ENCODE measurements around the gene ADGRD1.
A peak's percentile ranks its signal among the peaks of the same experiment; 100 is the strongest.

ADGRD1 gene

DNA sequence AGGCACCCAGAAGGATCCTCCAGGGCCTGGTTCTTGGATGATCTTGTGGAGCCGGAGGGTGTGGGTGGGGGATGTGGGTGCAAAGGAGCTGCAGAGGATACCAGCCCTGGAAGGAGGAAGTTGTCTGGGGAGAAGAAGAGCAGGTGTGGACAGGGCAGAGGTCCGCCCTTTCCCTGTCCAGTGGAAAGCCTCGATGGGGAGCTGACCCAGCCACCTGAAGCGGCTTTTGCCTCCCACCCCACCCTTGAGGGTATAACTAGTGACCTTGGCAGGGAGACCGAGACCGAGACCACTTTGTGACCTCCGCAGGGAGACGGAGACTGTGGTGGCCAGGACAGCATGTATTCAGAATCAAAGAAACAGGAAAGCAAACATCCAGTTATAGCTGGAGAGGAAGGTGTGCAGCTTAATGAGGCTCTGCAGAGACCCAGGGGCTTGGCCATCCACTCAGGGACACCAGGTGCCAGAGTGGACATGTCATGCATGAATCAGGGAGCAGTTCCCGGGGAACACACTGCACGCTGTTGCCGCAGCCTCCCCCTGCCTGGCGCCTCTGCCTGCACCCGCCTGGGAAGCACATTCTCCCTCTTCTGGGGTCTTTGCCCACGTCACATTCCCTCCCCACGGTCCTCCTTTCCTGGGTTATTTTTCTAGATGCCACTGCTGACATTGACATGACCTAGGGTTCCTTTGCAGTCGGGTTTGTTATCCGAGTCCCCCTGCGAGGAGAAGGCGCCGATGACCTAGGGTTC lies 87.7 kb downstream of the ADGRD1 start:
- DNase-seq (ENCODE audit: insufficient read length, low spot score) (no peak), FAIRE-seq (no peak)
- TF ChIP-seq PAX5 (IDR thresholded peaks at IDR 0.05; ENCODE audit: insufficient read depth, low read length, severe bottlenecking) (no peak), SPI1 (IDR thresholded peaks at IDR 0.05; ENCODE audit: low read depth, low read length) (no peak), TAF1 (IDR thresholded peaks at IDR 0.05; ENCODE audit: low read depth, low read length) (no peak), POLR2A (IDR thresholded peaks at IDR 0.05; ENCODE audit: low read depth, low read length) (no peak), POLR2AphosphoS5 (IDR thresholded peaks at IDR 0.05; ENCODE audit: low read depth, low read length) (no peak), POU2F2 (IDR thresholded peaks at IDR 0.05; ENCODE audit: low read depth, low read length) (no peak)

DNA sequence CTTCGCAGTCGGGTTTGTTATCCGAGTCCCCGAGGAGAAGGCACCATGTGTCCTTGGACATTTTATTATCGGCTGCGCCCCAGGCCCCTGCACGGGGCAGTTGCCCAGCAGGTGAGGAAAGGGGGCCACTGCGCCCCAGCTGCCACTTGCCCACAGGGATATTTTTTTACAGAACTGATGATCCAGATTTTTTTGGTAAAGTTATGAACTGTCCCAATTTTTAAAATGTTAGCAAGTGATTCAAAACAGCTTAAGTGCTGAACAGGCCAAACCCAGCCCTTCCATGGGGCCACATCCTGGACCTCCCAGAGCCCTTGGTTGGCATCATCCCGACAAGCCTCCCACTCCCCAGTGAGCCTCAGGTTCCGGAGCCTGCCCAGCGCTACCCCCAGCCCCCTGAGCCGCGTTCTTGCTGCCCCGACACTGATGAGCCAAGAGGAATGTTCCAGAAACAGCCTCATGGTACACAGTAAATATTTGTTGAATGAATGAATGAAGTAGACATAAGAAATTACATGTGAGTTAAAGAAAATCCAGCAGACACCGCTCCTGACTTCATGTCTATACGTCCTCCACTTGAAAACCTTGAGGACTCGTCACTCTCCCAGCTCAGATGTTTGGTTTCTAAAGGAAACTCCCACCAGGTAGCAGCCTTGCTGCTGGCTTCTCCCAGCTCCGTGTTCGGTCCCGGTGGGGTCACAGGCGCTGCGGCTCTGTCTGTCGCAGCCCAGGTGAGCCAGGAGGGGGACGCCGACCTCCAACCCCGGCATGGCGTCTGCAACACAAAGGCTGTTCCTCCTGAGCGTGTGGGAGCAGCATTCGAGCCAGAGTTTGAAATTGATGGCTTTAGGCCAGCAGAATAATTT lies 88.5 kb downstream of the ADGRD1 start:
- FAIRE-seq (no peak), DNase-seq (ENCODE audit: insufficient read length, low spot score) (no peak)
- TF ChIP-seq POLR2A (IDR thresholded peaks at IDR 0.05; ENCODE audit: low read depth, low read length) = no peak
- no peak for TF ChIP-seq PAX5 (IDR thresholded peaks at IDR 0.05; ENCODE audit: insufficient read depth, low read length, severe bottlenecking)
- TF ChIP-seq POU2F2 (IDR thresholded peaks at IDR 0.05; ENCODE audit: low read depth, low read length) = no peak
- TF ChIP-seq POLR2AphosphoS5 (IDR thresholded peaks at IDR 0.05; ENCODE audit: low read depth, low read length) = no peak
- no peak for TF ChIP-seq TAF1 (IDR thresholded peaks at IDR 0.05; ENCODE audit: low read depth, low read length)
- TF ChIP-seq SPI1 (IDR thresholded peaks at IDR 0.05; ENCODE audit: low read depth, low read length) = no peak

DNA sequence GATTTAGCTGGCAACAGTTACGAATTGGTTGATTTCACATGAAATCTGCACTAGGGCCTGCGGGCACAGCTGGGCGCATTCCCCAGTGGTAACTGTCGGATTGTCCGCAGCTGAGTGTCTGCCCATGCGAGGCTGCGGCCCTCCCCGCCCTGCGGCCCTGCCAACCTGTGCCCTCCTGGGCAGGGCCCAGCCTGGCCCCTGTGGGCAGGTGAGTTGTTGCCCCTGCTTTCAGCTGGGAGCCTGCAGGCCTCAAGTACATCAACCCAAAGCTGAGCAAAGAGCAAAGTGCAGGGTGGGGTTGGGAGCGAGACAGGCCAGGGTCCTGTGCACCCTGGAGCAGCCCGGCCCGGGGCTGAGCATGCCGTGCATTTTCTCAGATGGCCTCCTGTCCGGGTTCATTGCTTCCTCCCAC lies 89.1 kb downstream of the ADGRD1 start:
- DNase-seq (ENCODE audit: insufficient read length, low spot score) (no peak), FAIRE-seq (no peak)
- TF ChIP-seq POLR2A (IDR thresholded peaks at IDR 0.05; ENCODE audit: low read depth, low read length) (no peak), TAF1 (IDR thresholded peaks at IDR 0.05; ENCODE audit: low read depth, low read length) (no peak), PAX5 (IDR thresholded peaks at IDR 0.05; ENCODE audit: insufficient read depth, low read length, severe bottlenecking) (no peak), SPI1 (IDR thresholded peaks at IDR 0.05; ENCODE audit: low read depth, low read length) (no peak), POLR2AphosphoS5 (IDR thresholded peaks at IDR 0.05; ENCODE audit: low read depth, low read length) (no peak), POU2F2 (IDR thresholded peaks at IDR 0.05; ENCODE audit: low read depth, low read length) (no peak)

DNA sequence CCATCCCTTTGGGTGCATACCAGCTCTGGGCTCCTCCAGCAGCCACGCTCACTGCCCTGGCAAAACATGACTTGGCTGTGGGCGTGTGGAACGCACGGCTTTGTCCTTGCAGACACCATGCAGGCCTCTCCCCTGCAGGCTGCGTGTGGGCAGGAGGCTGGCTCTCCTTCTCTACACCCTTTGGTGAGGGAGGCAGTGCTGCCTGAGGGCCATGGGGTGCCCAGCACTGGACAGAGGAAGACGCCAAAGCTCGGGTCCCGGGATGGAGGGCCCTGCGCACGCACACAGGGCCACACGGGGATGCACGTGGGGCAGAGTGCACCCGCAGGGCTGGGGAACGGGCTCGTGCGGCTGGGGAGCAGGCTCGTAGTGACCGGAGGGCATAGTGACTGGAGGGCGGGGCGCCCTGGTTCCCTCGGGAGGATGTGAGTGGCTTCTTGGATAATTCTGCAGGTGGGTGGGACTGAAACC lies 89.7 kb downstream of the ADGRD1 start:
- TF ChIP-seq SPI1 (IDR thresholded peaks at IDR 0.05; ENCODE audit: low read depth, low read length) (no peak), POU2F2 (IDR thresholded peaks at IDR 0.05; ENCODE audit: low read depth, low read length) (no peak), POLR2A (IDR thresholded peaks at IDR 0.05; ENCODE audit: low read depth, low read length) (no peak), POLR2AphosphoS5 (IDR thresholded peaks at IDR 0.05; ENCODE audit: low read depth, low read length) (no peak), TAF1 (IDR thresholded peaks at IDR 0.05; ENCODE audit: low read depth, low read length) (no peak), PAX5 (IDR thresholded peaks at IDR 0.05; ENCODE audit: insufficient read depth, low read length, severe bottlenecking) (no peak)
- DNase-seq (ENCODE audit: insufficient read length, low spot score) (no peak), FAIRE-seq (no peak)

DNA sequence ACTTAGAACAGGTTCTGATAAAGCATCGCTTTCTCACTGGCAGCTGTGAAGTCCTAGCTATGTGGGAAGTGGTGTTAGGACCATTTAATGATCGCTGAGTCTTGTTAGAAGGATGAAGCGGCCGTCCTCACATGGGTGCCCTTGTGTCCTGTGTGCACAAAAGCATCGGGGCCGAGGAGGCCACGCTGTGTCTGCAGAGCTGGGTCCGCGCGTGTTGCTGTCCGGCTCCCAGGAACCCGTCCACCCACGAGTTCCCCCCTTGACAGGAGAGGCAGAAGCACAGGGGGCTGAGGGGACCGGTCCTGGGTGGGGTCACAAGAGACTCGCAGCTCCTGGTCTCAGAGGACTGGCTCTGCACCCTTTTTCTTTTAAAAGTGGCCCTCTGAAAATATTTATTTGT lies 90.4 kb downstream of the ADGRD1 start:
- TF ChIP-seq TAF1 (IDR thresholded peaks at IDR 0.05; ENCODE audit: low read depth, low read length) (no peak), SPI1 (IDR thresholded peaks at IDR 0.05; ENCODE audit: low read depth, low read length) (no peak), POU2F2 (IDR thresholded peaks at IDR 0.05; ENCODE audit: low read depth, low read length) (no peak), POLR2AphosphoS5 (IDR thresholded peaks at IDR 0.05; ENCODE audit: low read depth, low read length) (no peak), POLR2A (IDR thresholded peaks at IDR 0.05; ENCODE audit: low read depth, low read length) (no peak), PAX5 (IDR thresholded peaks at IDR 0.05; ENCODE audit: insufficient read depth, low read length, severe bottlenecking) (no peak)
- FAIRE-seq (no peak), DNase-seq (ENCODE audit: insufficient read length, low spot score) (no peak)

DNA sequence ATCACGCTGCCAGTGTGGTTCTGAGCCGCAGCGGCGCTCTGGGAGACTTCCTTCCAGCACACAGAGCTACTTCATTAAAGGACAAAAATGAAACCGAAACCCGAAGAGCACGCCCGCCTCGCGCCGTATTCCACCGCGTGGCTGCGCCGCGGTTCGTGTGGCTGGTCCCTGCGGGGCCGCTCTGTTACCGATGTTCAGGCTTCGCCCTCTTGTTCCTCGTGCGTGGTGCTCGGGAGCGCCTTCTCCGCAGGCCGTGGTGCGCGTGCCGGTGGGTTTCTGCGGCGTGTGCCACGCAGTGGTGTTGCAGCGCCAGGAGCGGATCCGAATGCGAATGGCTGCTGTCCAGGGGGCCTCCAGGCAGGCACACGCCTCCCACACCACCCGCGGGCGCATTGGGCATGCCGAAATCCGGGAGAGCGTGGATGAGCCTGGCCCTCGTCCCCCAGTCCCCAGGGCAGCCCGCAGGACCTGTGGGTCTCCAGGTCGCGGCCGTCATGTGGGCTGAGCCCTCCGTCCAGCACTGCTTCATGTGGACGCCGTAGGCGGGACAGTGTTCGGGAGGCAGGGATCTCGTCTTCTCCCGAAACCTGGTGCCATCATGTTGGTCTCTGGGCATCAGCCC lies 91.2 kb downstream of the ADGRD1 start:
- DNase-seq (ENCODE audit: insufficient read length, low spot score) (no peak), FAIRE-seq (no peak)
- TF ChIP-seq PAX5 (IDR thresholded peaks at IDR 0.05; ENCODE audit: insufficient read depth, low read length, severe bottlenecking) = no peak
- TF ChIP-seq POLR2A (IDR thresholded peaks at IDR 0.05; ENCODE audit: low read depth, low read length) = no peak
- TF ChIP-seq POLR2AphosphoS5 (IDR thresholded peaks at IDR 0.05; ENCODE audit: low read depth, low read length) = no peak

DNA sequence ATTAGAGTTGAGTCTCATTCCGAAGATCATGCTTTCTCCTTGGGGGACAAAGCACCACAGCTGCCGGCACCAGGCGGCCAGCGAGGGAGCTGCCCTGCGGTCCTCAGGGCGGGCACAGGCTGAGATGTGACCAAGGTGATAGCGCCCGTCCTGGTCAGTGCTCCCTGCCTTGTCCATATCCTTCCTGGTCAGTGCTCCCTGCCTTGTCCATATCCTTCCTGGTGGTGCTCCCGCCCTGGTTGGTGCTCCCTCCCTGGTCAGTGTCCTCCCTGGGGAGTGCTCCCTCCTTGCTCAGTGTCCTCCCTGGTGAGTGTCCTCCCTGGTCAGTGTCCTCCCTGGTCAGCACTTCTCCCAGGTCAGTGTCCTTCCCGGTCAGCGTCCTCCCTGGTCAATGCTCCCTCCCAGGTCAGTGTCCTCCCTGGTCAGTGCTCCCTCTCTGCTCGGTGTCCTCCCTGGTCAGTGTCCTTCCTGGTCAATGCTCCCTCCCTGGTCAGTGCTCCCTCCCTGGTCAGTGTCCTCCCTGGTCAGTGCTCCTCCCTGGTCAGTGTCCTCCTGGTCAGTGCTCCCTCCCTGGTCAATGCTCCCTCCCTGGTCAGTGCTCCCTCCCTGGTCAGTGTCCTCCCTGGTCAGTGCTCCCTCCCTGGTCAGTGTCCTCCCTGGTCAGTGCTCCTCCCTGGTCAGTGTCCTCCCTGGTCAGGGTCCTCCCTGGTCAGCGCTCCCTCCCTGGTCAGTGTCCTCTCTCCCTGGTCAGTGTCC lies 92.2 kb downstream of the ADGRD1 start:
- no peak for TF ChIP-seq POLR2AphosphoS5 (IDR thresholded peaks at IDR 0.05; ENCODE audit: low read depth, low read length)
- no peak for TF ChIP-seq SPI1 (IDR thresholded peaks at IDR 0.05; ENCODE audit: low read depth, low read length)
- no peak for TF ChIP-seq POLR2A (IDR thresholded peaks at IDR 0.05; ENCODE audit: low read depth, low read length)
- TF ChIP-seq TAF1 (IDR thresholded peaks at IDR 0.05; ENCODE audit: low read depth, low read length) = no peak
- no peak for TF ChIP-seq POU2F2 (IDR thresholded peaks at IDR 0.05; ENCODE audit: low read depth, low read length)
- TF ChIP-seq PAX5 (IDR thresholded peaks at IDR 0.05; ENCODE audit: insufficient read depth, low read length, severe bottlenecking) = no peak
- no peak for DNase-seq (ENCODE audit: insufficient read length, low spot score)
- FAIRE-seq = peak; percentile 73
